SK-N-SH treated with all-trans-retinoic acid at 6 μM for 48 hours (cell line): ENCODE measurements around the gene RNASE1.

ENCODE experiments used
- ARNTL ChIP-seq: fragments of 450-650 bp; formaldehyde crosslinking; IDR thresholded peaks from 2 replicates; pipeline ENCODE4 v1.5.0; 2020; ENCODE audit warnings: low read depth, mild to moderate bottlenecking, moderate library complexity, borderline replicate concordance
- OSR1 ChIP-seq: fragments of 250-450 bp; sonication (Bioruptor Pico); IDR thresholded peaks from 2 replicates; pipeline ENCODE4 v1.8.0; 2022; ENCODE audit warnings: moderate library complexity, mild to moderate bottlenecking, inconsistent platforms
- PATZ1 ChIP-seq: fragments of 250-450 bp; sonication (Bioruptor Pico); IDR thresholded peaks from 2 replicates; pipeline ENCODE4 v1.8.0; 2020; ENCODE audit warnings: mild to moderate bottlenecking, moderate library complexity, borderline replicate concordance
- ZFP30 ChIP-seq: fragments of 450-650 bp; formaldehyde crosslinking; IDR thresholded peaks from 2 replicates; pipeline ENCODE4 v1.5.0; 2022; ENCODE audit warnings: mild to moderate bottlenecking, moderate library complexity

- no peak for TF ChIP-seq ZFP30 (CRISPR knock-in tag)
- TF ChIP-seq ARNTL (CRISPR knock-in tag): no peak
- no peak for TF ChIP-seq OSR1 (CRISPR knock-in tag)
- no peak for TF ChIP-seq PATZ1 (CRISPR knock-in tag)
Observed at GRCh38 chr14:20774258-20774824, 28.3 kb downstream of the RNASE1 start.
